ENCODE data around the gene PHF8. TPM values are rescaled to one million over a fixed set of nuclear protein-coding genes. Genes with fewer than 3 reads are reported as not detected.

The PHF8 gene
- total RNA-seq, 1 experiment from 2014 or later: 29.6 TPM

- TF ChIP-seq, protein P1, sequence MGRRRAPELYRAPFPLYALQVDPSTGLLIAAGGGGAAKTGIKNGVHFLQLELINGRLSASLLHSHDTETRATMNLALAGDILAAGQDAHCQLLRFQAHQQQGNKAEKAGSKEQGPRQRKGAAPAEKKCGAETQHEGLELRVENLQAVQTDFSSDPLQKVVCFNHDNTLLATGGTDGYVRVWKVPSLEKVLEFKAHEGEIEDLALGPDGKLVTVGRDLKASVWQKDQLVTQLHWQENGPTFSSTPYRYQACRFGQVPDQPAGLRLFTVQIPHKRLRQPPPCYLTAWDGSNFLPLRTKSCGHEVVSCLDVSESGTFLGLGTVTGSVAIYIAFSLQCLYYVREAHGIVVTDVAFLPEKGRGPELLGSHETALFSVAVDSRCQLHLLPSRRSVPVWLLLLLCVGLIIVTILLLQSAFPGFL (CRISPR knock-in tag; IDR thresholded peaks at IDR 0.05; ENCODE audit: borderline replicate concordance): no peak
- no peak for TF ChIP-seq GRHL2 (CRISPR knock-in tag; IDR thresholded peaks at IDR 0.05; ENCODE audit: insufficient replicate concordance, severe bottlenecking)
- TF ChIP-seq NFATC4 (CRISPR knock-in tag; IDR thresholded peaks at IDR 0.05): no peak
- TF ChIP-seq TEAD1 (CRISPR knock-in tag; IDR thresholded peaks at IDR 0.05): no peak
- no peak for TF ChIP-seq ZBTB21 (CRISPR knock-in tag; IDR thresholded peaks at IDR 0.05; ENCODE audit: borderline replicate concordance)
- TF ChIP-seq AFF4 (CRISPR knock-in tag; IDR thresholded peaks at IDR 0.05; ENCODE audit: borderline replicate concordance): no peak
- TF ChIP-seq ZNF138 (CRISPR knock-in tag; conservative IDR thresholded peaks at IDR 0.05): no peak
- TF ChIP-seq RELA (CRISPR knock-in tag; IDR thresholded peaks at IDR 0.05; ENCODE audit: borderline replicate concordance): no peak
These were observed 5.5 kb upstream of the PHF8 start (continued) for GRCh38 chrX:54049801-54050200.

DNA sequence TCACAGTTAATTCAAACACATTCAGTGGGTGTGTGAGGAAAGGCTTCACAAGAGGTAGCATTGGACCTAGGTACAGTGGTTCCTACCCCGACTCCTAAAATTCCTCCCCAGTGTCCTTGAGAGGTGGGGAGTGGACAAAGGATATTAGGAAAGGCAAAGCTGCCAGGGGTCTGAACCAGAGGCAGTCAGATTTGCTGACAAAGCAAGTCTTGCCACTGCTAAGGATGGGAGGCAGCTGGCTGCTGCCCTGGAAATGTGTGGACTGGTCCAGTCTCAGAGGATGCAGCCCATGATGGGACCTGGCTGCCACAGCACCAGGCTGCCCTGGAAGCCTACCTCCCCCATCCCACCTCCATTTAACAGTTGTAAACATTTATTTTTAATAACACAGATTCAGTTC is 4.1 kb upstream of the PHF8 start:
- no peak for TF ChIP-seq NFATC4 (CRISPR knock-in tag; IDR thresholded peaks at IDR 0.05)
- TF ChIP-seq, protein P1 (CRISPR knock-in tag; IDR thresholded peaks at IDR 0.05; ENCODE audit: borderline replicate concordance): no peak
- no peak for TF ChIP-seq ZNF423 (CRISPR knock-in tag; IDR thresholded peaks at IDR 0.05)
- TF ChIP-seq OVOL2 (CRISPR knock-in tag; IDR thresholded peaks at IDR 0.05; ENCODE audit: borderline replicate concordance): no peak
- no peak for TF ChIP-seq IRF1 (CRISPR knock-in tag; IDR thresholded peaks at IDR 0.05)
- no peak for TF ChIP-seq RELA (CRISPR knock-in tag; IDR thresholded peaks at IDR 0.05; ENCODE audit: borderline replicate concordance)
- TF ChIP-seq SOX15 (CRISPR knock-in tag; IDR thresholded peaks at IDR 0.05): no peak
- TF ChIP-seq, protein P2, sequence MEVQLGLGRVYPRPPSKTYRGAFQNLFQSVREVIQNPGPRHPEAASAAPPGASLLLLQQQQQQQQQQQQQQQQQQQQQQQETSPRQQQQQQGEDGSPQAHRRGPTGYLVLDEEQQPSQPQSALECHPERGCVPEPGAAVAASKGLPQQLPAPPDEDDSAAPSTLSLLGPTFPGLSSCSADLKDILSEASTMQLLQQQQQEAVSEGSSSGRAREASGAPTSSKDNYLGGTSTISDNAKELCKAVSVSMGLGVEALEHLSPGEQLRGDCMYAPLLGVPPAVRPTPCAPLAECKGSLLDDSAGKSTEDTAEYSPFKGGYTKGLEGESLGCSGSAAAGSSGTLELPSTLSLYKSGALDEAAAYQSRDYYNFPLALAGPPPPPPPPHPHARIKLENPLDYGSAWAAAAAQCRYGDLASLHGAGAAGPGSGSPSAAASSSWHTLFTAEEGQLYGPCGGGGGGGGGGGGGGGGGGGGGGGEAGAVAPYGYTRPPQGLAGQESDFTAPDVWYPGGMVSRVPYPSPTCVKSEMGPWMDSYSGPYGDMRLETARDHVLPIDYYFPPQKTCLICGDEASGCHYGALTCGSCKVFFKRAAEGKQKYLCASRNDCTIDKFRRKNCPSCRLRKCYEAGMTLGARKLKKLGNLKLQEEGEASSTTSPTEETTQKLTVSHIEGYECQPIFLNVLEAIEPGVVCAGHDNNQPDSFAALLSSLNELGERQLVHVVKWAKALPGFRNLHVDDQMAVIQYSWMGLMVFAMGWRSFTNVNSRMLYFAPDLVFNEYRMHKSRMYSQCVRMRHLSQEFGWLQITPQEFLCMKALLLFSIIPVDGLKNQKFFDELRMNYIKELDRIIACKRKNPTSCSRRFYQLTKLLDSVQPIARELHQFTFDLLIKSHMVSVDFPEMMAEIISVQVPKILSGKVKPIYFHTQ (CRISPR knock-in tag; IDR thresholded peaks at IDR 0.05): no peak
- TF ChIP-seq ZNF121 (CRISPR knock-in tag; IDR thresholded peaks at IDR 0.05): no peak
- no peak for TF ChIP-seq USF2 (CRISPR knock-in tag; IDR thresholded peaks at IDR 0.05)
- no peak for TF ChIP-seq ZNF317 (CRISPR knock-in tag; IDR thresholded peaks at IDR 0.05; ENCODE audit: borderline replicate concordance, low read depth)
- TF ChIP-seq, protein P3, sequence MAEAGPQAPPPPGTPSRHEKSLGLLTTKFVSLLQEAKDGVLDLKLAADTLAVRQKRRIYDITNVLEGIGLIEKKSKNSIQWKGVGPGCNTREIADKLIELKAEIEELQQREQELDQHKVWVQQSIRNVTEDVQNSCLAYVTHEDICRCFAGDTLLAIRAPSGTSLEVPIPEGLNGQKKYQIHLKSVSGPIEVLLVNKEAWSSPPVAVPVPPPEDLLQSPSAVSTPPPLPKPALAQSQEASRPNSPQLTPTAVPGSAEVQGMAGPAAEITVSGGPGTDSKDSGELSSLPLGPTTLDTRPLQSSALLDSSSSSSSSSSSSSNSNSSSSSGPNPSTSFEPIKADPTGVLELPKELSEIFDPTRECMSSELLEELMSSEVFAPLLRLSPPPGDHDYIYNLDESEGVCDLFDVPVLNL (CRISPR knock-in tag; IDR thresholded peaks at IDR 0.05; ENCODE audit: borderline replicate concordance, low read depth): no peak
- no peak for ATAC-seq
- no peak overlapping the region for H3K27ac Mint-ChIP-seq
- no peaks in the 10 kb centered on the region; the same call in 1 of the 2 replicates for H3K27me3 Mint-ChIP-seq (ENCODE audit: low read depth)
- no peaks in the 10 kb centered on the region for H3K36me3 Mint-ChIP-seq
- DNase-seq (ENCODE audit: low spot score): no peak
- H3K9me3 Mint-ChIP-seq: no peaks in the 10 kb centered on the region
- H3K4me1 Mint-ChIP-seq: peaks cover 29% of the 10 kb centered on the region
- ChIA-PET POLR2A (no interaction called here), CTCF (no interaction called here)
- no peak overlapping the region for H3K4me3 Mint-ChIP-seq

Data from WTC11 (cell line).